ENCODE measurements around the gene MAN1C1.

DNA sequence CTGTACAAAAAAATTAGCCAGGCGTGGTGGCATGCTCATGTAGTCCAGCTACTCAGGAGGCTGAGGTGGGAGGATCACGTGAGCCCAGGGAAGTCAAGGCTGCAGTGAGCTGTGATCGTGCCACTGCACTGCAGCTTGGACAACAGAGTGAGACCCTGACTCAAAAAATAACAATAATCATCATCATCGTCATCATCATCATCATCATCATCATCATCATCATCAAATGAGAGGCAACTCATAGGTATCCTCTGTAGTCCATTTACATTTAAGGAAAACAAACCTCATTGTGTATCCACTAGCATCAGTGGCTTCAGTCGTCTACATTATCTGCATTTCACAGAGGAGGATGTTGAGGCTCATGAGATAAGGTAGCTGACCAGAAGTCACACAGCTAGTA lies 114.6 kb downstream of the MAN1C1 start:
- TF ChIP-seq CTCF (IDR thresholded peaks at IDR 0.05; ENCODE audit: low read depth, low read length), result no peak
- no peak for TF ChIP-seq POLR2A (IDR thresholded peaks at IDR 0.05; ENCODE audit: extremely low read depth, insufficient read length)
- no peak for TF ChIP-seq MYC (IDR thresholded peaks at IDR 0.05; ENCODE audit: low read depth, low read length)

All from NB4 (cell line).